ENCODE measurements around the gene ABCC1.

DNA sequence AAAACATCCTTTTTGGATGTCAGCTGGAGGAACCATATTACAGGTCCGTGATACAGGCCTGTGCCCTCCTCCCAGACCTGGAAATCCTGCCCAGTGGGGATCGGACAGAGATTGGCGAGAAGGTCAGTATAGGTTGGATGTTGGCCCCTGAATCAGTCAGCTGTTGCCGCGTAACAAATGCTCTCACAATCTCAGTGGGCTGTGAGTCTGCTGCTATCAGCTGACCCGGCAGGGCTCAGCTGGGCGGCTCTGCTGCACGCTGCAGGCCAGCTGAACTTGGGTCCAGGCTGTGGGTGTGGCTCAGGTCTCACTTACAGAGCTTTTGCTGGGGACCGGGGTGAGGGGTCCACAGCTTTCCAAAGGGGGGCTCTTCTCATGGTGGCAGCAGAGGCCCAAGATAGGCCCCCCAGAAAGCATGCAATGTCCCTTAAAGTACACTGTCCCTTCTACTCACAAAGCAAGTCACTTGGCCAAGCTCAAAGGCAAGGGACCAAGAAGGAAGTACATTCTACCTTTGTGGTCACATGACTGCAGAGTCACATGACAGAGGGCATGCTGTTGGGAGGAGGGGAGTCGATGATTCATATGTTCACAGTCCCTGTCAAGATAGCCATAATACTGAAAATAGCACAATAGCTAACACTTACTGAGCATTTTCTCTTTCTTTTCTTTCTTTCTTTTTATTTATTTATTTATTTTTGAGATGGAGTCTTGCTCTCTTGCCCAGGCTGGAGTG is 134.2 kb downstream of the ABCC1 start:
- TF ChIP-seq, protein P1, sequence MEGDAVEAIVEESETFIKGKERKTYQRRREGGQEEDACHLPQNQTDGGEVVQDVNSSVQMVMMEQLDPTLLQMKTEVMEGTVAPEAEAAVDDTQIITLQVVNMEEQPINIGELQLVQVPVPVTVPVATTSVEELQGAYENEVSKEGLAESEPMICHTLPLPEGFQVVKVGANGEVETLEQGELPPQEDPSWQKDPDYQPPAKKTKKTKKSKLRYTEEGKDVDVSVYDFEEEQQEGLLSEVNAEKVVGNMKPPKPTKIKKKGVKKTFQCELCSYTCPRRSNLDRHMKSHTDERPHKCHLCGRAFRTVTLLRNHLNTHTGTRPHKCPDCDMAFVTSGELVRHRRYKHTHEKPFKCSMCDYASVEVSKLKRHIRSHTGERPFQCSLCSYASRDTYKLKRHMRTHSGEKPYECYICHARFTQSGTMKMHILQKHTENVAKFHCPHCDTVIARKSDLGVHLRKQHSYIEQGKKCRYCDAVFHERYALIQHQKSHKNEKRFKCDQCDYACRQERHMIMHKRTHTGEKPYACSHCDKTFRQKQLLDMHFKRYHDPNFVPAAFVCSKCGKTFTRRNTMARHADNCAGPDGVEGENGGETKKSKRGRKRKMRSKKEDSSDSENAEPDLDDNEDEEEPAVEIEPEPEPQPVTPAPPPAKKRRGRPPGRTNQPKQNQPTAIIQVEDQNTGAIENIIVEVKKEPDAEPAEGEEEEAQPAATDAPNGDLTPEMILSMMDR (IDR thresholded peaks at IDR 0.05; ENCODE audit: low read length): no peak
- TF ChIP-seq EZH2 (IDR thresholded peaks at IDR 0.05; ENCODE audit: borderline replicate concordance, low read length): no peak
